Tibial nerve (tissue), 3 donors: ENCODE data around the gene ZW10.

Experiments used
- CTCF ChIP-seq, 5 experiments: fragments of 200-600 bp in 3 of 5; fragments of 450-650 bp in 2 of 5; sonication (generic) in 3 of 5; IDR thresholded peaks; one replicate each; pipeline ENCODE4 v1.5.1; 2016 to 2019; ENCODE audit warnings: antibody characterized with exemption in 5 of 5, mild to moderate bottlenecking in 3 of 5, moderate library complexity in 2 of 5
- POLR2A ChIP-seq, 2 donors: fragments of 450-650 bp; IDR thresholded peaks; one replicate each; pipeline ENCODE4 v1.6.1; 2017; ENCODE audit warnings: antibody characterized with exemption in 2 of 2, mild to moderate bottlenecking in 2 of 2, moderate library complexity in 2 of 2

- TF ChIP-seq CTCF (IDR thresholded peaks at IDR 0.05): no peak
- no peak for TF ChIP-seq POLR2A (IDR thresholded peaks at IDR 0.05)
Measured at GRCh38 chr11:113805640-113806039, 32.1 kb upstream of the ZW10 start.
